ENCODE results near the gene DYNLRB1.

DNA sequence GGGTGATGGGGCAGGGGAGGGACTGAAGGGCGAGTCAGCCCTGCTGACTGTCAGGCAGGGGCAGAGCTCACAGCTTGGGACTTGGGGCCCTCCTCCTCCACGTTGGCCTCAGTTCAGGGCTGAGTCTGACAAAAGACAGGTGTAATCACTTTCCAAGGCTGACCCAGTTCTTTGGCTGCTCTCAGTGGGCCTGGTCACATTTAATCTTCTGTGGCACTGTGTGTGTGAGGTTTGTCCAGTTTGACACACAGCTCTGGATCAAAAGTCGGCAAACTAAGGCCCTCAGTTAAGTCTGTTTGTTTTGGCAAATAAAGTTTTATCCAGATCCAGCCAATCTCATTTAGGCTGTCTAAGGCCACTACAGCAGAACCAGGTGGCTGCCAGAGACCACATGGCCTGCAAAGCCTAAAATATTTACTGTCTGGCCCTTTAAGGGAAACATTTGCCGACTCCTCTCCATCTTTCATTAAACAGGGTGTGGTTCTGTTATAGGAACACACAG is 37.2 kb downstream of the DYNLRB1 start:
- TF ChIP-seq, protein P1, sequence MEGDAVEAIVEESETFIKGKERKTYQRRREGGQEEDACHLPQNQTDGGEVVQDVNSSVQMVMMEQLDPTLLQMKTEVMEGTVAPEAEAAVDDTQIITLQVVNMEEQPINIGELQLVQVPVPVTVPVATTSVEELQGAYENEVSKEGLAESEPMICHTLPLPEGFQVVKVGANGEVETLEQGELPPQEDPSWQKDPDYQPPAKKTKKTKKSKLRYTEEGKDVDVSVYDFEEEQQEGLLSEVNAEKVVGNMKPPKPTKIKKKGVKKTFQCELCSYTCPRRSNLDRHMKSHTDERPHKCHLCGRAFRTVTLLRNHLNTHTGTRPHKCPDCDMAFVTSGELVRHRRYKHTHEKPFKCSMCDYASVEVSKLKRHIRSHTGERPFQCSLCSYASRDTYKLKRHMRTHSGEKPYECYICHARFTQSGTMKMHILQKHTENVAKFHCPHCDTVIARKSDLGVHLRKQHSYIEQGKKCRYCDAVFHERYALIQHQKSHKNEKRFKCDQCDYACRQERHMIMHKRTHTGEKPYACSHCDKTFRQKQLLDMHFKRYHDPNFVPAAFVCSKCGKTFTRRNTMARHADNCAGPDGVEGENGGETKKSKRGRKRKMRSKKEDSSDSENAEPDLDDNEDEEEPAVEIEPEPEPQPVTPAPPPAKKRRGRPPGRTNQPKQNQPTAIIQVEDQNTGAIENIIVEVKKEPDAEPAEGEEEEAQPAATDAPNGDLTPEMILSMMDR (IDR thresholded peaks at IDR 0.05) = no peak
- TF ChIP-seq EP300 (IDR thresholded peaks at IDR 0.05) (no peak), POLR2A (IDR thresholded peaks at IDR 0.05) (no peak), POLR2AphosphoS5 (IDR thresholded peaks at IDR 0.05) (no peak)
